ENCODE results near the gene DMXL1. TPM values are rescaled to one million over a fixed set of nuclear protein-coding genes. Genes with fewer than 3 reads are reported as not detected.

Gene DMXL1
- total RNA-seq, 2 experiments from 2014 or later: 20.8 to 23.3 TPM

DNA sequence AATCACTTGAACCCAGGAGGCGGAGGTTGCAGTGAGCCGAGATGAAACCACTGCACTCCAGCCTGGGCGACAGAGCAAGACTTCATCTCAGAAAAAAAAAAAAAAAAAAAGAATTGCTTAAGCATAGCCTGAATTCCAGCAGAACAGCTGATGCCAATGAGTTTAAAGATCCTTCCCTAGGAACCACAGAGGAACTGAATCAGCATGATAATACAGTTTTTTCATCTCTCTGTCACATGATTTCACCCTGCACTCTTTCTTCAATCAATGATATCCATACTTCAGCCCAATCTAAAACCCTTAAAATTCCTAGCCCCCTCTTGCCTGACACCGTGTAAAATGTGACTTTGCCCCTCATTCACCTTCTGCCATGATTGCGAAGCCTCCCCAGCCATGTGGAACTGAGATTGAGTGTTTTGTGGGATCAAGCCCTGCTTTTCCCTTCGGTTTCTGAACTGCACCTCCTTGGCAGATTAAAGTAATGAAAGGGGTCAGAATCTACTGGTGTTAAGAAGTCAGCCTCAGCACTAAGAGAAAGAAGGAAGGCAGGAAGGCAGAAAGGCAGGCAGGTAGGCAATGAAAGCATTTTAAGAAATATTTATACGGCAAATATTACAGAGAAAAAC is 20.9 kb upstream of the DMXL1 start:
- intact Hi-C loops (cut with micrococcal nuclease): no loop called here
- no peak for ATAC-seq
- CTCF ChIA-PET: no interaction called here
- Mint-ChIP-seq H3K27me3 (peaks cover 2% of the 10 kb centered on the region), H3K9me3 (no peaks in the 10 kb centered on the region), H3K4me3 (no peak overlapping the region), H3K27ac (no peak overlapping the region), H3K36me3 (ENCODE audit: low read depth) (no peaks in the 10 kb centered on the region), H3K4me1 (ENCODE audit: low read depth) (no peaks in the 10 kb centered on the region)
- POLR2A ChIA-PET: no interaction called here
- TF ChIP-seq CTCF (IDR thresholded peaks at IDR 0.05): no peak
- DNase-seq: no peak

GRCh38 chr5:119054101-119054500 is 16.8 kb upstream of the DMXL1 start:
- Mint-ChIP-seq H3K27me3 (peaks cover 2% of the 10 kb centered on the region), H3K9me3 (no peaks in the 10 kb centered on the region), H3K27ac (no peak overlapping the region), H3K4me1 (ENCODE audit: low read depth) (no peaks in the 10 kb centered on the region), H3K4me3 (no peak overlapping the region), H3K36me3 (ENCODE audit: low read depth) (no peaks in the 10 kb centered on the region)
- intact Hi-C loops (cut with micrococcal nuclease): no loop called here
- no peak for ATAC-seq
- DNase-seq: no peak
- POLR2A ChIA-PET: no interaction called here
- CTCF ChIA-PET: no interaction called here
- no peak for TF ChIP-seq CTCF (IDR thresholded peaks at IDR 0.05)

GRCh38 chr5:119055294-119055693 is 15.6 kb upstream of the DMXL1 start:
- ChIA-PET POLR2A (interaction anchor here (1.0 kb wide), 1 partner anchor 8 kb away, joined by 3 read pairs; no protein-coding TSS in a partner anchor), CTCF (interaction anchor here (1.7 kb wide), 1 partner anchor 357 kb away, joined by 4 read pairs; no protein-coding TSS in a partner anchor)
- Mint-ChIP-seq H3K4me1 (ENCODE audit: low read depth) (no peaks in the 10 kb centered on the region), H3K4me3 (no peak overlapping the region), H3K27me3 (no peaks in the 10 kb centered on the region), H3K9me3 (no peaks in the 10 kb centered on the region), H3K27ac (no peak overlapping the region), H3K36me3 (ENCODE audit: low read depth) (no peaks in the 10 kb centered on the region)
- no peak for TF ChIP-seq CTCF (IDR thresholded peaks at IDR 0.05)
- ATAC-seq (no peak), DNase-seq (no peak)
- intact Hi-C loops (cut with micrococcal nuclease): no loop called here

- POLR2A ChIA-PET: no interaction called here
- CTCF ChIA-PET: interaction anchor here (1.2 to 1.3 kb wide), 2 partner anchors 12 to 353 kb away, joined by 3 to 5 read pairs; partner anchors contain the start of gene DMXL1
- no peaks in the 10 kb centered on the region for H3K27me3 Mint-ChIP-seq
- no peak overlapping the region for H3K4me3 Mint-ChIP-seq
- no peak for DNase-seq
- ATAC-seq: no peak
- H3K4me1 Mint-ChIP-seq (ENCODE audit: low read depth): peaks cover 9% of the 10 kb centered on the region
- H3K9me3 Mint-ChIP-seq: no peaks in the 10 kb centered on the region
- H3K27ac Mint-ChIP-seq: no peak overlapping the region
- TF ChIP-seq CTCF (IDR thresholded peaks at IDR 0.05): no peak
- H3K36me3 Mint-ChIP-seq (ENCODE audit: low read depth): no peaks in the 10 kb centered on the region
- intact Hi-C loops (cut with micrococcal nuclease): no loop called here
Observed at GRCh38 chr5:119058979-119059529, 11.8 kb upstream of the DMXL1 start.

GRCh38 chr5:119059740-119060255 is 11.1 kb upstream of the DMXL1 start:
- CTCF ChIA-PET: interaction anchor here (1.2 to 1.3 kb wide), 2 partner anchors 11 to 352 kb away, joined by 3 to 5 read pairs; partner anchors contain the start of gene DMXL1
- H3K4me1 Mint-ChIP-seq (ENCODE audit: low read depth): peaks cover 13% of the 10 kb centered on the region
- intact Hi-C loops (cut with micrococcal nuclease): no loop called here
- POLR2A ChIA-PET: no interaction called here
- no peaks in the 10 kb centered on the region for H3K27me3 Mint-ChIP-seq
- H3K9me3 Mint-ChIP-seq: no peaks in the 10 kb centered on the region
- no peak overlapping the region for H3K27ac Mint-ChIP-seq
- no peak for TF ChIP-seq CTCF (IDR thresholded peaks at IDR 0.05)
- H3K4me3 Mint-ChIP-seq: no peak overlapping the region
- no peak for DNase-seq
- no peaks in the 10 kb centered on the region for H3K36me3 Mint-ChIP-seq (ENCODE audit: low read depth)
- no peak for ATAC-seq
